Neural cell (in vitro differentiated cells): Measurements from ENCODE around the gene NBPF9. TPM values are rescaled to one million over a fixed set of nuclear protein-coding genes. Genes with fewer than 3 reads are reported as not detected.
"Not testable (repeated sequence)": the region's sequence is repeated elsewhere in the genome, so short reads cannot be mapped to it uniquely, and the experiment has no call there.

ENCODE experiments used
- H2AFZ ChIP-seq: fragments of 200-600, 300-800 bp; sonication (generic), shearing (Covaris generic); 2 replicates; pipeline ENCODE4 v1.6.0; 2014; ENCODE audit warnings: low read depth, mild to moderate bottlenecking, antibody characterized with exemption, low read length, moderate library complexity
- H3F3A ChIP-seq: fragments of 200-600 bp; shearing (Covaris generic); 2 replicates; pipeline ENCODE4 v1.6.1; 2016; ENCODE audit warnings: mild to moderate bottlenecking, moderate library complexity, mixed read lengths, antibody characterized with exemption, low read length; ENCODE audit not compliant: insufficient read depth, poor library complexity, severe bottlenecking
- H3K27ac ChIP-seq: fragments of 200-600, 300-800 bp; sonication (generic), shearing (Covaris generic); 2 replicates; pipeline ENCODE4 v1.5.1; 2014; ENCODE audit warnings: mild to moderate bottlenecking, low read length, moderate library complexity
- H3K27me3 ChIP-seq: fragments of 300-800, 200-600 bp; sonication (generic), shearing (Covaris generic); 2 replicates; pipeline ENCODE4 v1.6.0; 2014; ENCODE audit warnings: mild to moderate bottlenecking, low read depth, low read length, moderate library complexity; ENCODE audit not compliant: insufficient read depth
- H3K36me3 ChIP-seq: fragments of 300-800, 200-600 bp; sonication (generic), shearing (Covaris generic); 2 replicates; pipeline ENCODE4 v1.5.1; 2014; ENCODE audit warnings: mild to moderate bottlenecking, antibody characterized with exemption, low read length, moderate library complexity; ENCODE audit not compliant: insufficient read depth
- H3K4me2 ChIP-seq: fragments of 300-800, 200-600 bp; sonication (generic), shearing (Covaris generic); 2 replicates; pipeline ENCODE4 v1.6.0; 2014; ENCODE audit warnings: mild to moderate bottlenecking, low read length
- H3K4me3 ChIP-seq: fragments of 300-800, 200-600 bp; sonication (generic), shearing (Covaris generic); 2 replicates; pipeline ENCODE4 v1.5.1; 2014; ENCODE audit warnings: mild to moderate bottlenecking, low read length, moderate library complexity
- H3K79me2 ChIP-seq: fragments of 200-600 bp; shearing (Covaris generic); replicated peaks from 2 replicates; pipeline ENCODE4 v1.6.0; 2014; ENCODE audit warnings: mild to moderate bottlenecking, low read length, moderate library complexity; ENCODE audit not compliant: insufficient read depth
- H3K9ac ChIP-seq: fragments of 300-800, 200-600 bp; sonication (generic), shearing (Covaris generic); 2 replicates; pipeline ENCODE4 v1.6.1; 2016; ENCODE audit warnings: mild to moderate bottlenecking, low read length, mixed read lengths
- H3K9me2 ChIP-seq: fragments of 200-600 bp; shearing (Covaris generic); 2 replicates; pipeline ENCODE4 v1.6.1; 2016; ENCODE audit warnings: mild to moderate bottlenecking, low read length, mixed read lengths; ENCODE audit not compliant: insufficient read depth
- H3K9me3 ChIP-seq: fragments of 200-600, 300-800 bp; sonication (generic), shearing (Covaris generic); 2 replicates; pipeline ENCODE4 v1.6.1; 2016; ENCODE audit warnings: mild to moderate bottlenecking, mixed run types, low read length, moderate library complexity, mixed read lengths
- H4K20me1 ChIP-seq: fragments of 200-600 bp; shearing (Covaris generic); 2 replicates; pipeline ENCODE4 v1.6.1; 2016; ENCODE audit warnings: mild to moderate bottlenecking, mixed run types; ENCODE audit not compliant: insufficient read depth
- polyA plus RNA-seq: library from polyadenylated mRNA; depleted of rRNA; stranded (reverse); fragments of >200 nt; gene quantifications from 2 replicates; pipeline ENCODE4 v1.2.3, GENCODE V29; 2014

Gene NBPF9
- polyA plus RNA-seq, 1 donor from 2014 or later = 40.2 TPM

DNA sequence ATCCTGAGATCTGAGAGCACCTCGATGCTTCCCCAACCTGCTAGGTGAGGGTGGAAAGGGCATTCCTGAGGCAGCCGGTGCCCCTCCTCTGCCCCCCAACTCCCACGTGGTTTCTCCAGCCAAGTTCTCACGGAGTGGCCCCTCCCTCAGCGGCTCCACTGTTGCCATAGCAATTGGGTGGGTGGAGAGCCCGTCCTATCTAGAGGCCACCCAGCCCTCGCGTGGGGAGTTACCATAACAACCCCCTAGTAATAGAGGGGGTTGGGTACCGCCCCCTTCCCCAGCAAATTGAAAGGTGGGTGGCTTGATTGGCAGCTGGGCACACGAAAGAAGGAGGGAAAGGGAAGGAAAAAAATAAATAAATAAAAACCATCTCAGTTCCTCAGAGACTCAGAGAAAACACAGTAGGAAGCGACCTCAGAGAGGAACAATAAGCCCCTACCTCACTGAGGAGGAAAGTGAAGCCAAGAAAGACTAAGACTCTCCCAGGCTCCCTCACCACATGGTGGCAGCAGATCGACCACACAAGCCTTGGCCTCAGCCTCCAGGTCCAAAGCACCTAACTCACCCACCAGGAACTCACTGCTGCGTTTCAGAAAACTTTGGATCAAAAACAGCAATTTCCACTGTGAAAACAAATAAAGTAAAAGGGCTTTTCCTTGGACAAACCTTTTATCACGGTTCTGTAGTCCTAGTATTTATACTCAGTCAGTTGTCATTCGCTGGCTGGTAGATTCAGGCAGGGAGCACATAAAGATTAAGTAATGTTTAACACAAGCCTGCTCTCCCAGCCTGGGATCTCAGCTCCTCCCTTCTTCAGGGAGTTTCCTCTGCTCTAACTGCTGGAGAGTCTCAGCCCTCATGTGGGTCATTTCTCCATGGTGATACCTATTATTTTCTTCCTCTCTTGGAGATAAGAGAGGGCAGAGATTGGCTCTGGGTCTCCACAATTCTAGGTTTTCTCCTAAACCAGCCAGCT lies 20.9 kb upstream of the NBPF9 start:
- H3K9ac ChIP-seq, H3K4me3 ChIP-seq, H3K4me2 ChIP-seq: not testable (repeated sequence)

DNA sequence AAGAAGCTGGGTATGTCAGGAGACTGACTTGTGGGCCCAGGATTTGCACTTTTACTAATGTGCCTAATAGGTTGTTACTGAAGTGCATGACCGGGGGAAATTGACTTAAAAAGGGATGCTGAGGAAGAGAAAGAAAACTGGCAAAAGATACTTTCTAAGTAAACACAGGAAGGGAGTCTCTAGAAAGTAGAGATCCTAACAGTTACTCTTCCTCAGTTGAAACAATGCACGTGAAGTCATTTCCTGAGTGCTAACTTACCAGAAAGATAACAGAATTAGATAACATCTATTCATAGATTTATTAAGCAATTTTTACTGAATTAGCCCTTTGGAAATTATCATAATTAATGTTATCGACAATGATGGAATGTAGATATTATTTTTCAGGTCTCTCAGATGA lies 9.5 kb upstream of the NBPF9 start:
- H3K36me3 ChIP-seq, H3K9ac ChIP-seq, H3K4me2 ChIP-seq, H3K79me2 ChIP-seq, H3K9me2 ChIP-seq, H3K9me3 ChIP-seq, H3K27ac ChIP-seq, H3F3A ChIP-seq, H4K20me1 ChIP-seq, H2AFZ ChIP-seq, H3K4me3 ChIP-seq, H3K27me3 ChIP-seq: not testable (repeated sequence)

More for the DNA sequence above, 20.9 kb upstream of the NBPF9 start:
- H3K36me3 ChIP-seq, H3K27ac ChIP-seq, H4K20me1 ChIP-seq, H3K9me2 ChIP-seq, H2AFZ ChIP-seq, H3F3A ChIP-seq, H3K79me2 ChIP-seq, H3K9me3 ChIP-seq, H3K27me3 ChIP-seq: not testable (repeated sequence)

DNA sequence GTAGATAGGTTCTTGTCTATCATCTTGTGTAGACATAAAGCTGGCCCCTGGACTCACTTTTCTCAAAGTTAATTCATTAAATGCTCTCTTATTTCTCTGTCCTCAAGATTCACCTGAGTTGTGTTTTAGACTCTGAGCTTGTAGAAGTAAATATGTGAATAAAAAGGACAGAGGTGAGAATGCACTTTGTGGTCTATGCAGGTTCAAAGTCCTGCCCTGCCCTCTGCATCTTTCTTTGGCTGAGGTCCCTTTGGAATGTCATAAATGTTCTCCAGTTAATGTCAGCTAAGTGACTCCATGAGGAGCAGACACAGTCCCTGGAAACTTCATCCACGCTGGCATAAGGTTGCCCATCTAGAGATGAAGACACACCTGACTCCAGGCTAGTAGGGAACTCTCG lies 7.0 kb upstream of the NBPF9 start:
- H2AFZ ChIP-seq, H3F3A ChIP-seq, H3K4me3 ChIP-seq, H3K27me3 ChIP-seq, H3K36me3 ChIP-seq, H3K9me3 ChIP-seq, H3K9ac ChIP-seq, H4K20me1 ChIP-seq, H3K4me2 ChIP-seq, H3K9me2 ChIP-seq, H3K79me2 ChIP-seq, H3K27ac ChIP-seq: not testable (repeated sequence)

DNA sequence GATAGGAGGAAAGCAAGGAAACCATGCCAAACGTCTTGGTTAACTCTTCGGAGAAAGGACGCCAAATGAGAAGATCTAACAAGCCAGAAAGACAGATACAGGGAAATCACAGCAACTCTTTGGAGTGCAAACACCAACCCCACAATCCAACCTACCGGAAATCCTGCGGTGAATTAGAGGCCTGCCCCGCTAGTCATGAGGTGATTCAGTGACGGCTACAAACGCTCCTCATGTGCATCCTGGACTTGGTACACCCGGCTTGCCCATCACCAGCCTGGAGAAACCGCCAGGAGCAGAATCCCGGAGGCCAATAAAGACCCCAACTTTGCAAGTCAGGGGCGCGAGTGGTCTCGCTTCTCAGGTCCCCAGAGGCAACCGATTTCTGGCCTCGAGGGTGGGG lies 777 bp downstream of the NBPF9 start:
- not testable (repeated sequence) for H3K9ac ChIP-seq

DNA sequence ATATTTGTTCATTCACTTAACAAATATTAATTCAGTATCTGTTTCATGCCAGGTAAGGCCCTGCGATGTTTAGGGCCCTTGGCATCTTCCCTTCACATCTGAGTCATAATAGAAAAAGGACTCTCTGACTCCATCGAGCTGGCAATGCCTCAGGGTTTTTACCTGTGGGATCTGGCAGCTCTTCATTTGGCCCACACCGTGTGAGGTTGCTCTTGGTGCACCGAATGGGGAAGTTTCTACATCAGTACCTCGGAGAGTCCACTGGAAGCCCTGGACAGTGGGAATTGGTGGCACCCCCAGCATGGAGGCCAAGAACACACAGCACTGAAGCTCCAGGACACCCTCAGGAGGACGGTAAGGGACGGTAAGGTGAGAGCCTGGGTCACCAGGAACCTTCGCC lies 5.1 kb downstream of the NBPF9 start:
- not testable (repeated sequence) for H3K9me3 ChIP-seq, H3K4me3 ChIP-seq, H3F3A ChIP-seq, H3K4me2 ChIP-seq, H3K79me2 ChIP-seq, H3K27me3 ChIP-seq, H3K27ac ChIP-seq, H3K9ac ChIP-seq, H3K36me3 ChIP-seq, H3K9me2 ChIP-seq, H2AFZ ChIP-seq, H4K20me1 ChIP-seq

More for the DNA sequence above, 777 bp downstream of the NBPF9 start:
- H4K20me1 ChIP-seq, H3F3A ChIP-seq, H3K79me2 ChIP-seq, H3K4me2 ChIP-seq, H3K27me3 ChIP-seq, H2AFZ ChIP-seq, H3K9me3 ChIP-seq, H3K27ac ChIP-seq, H3K9me2 ChIP-seq, H3K36me3 ChIP-seq: not testable (repeated sequence)
- peak overlapping the region; percentile 50 for H3K4me3 ChIP-seq

DNA sequence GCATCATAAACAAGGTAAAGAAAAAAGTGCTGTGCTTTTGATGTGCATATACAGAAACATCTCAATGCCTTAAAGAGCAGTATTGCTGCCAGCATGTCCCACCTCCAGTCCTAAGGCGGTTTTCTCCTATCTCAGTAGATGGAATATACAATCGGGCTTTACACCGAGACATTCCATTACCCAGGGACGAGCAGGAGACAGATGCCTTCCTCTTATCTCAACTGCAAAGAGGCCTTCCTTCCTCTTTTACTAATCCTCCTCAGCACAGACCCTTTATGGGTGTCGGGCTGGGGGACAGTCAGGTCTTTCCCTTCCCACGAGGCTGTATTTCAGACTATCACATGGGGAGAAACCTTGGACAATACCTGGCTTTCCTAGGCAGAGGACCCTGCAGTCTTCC lies 10.2 kb downstream of the NBPF9 start:
- H4K20me1 ChIP-seq, H3K27me3 ChIP-seq, H3K27ac ChIP-seq, H3K4me2 ChIP-seq, H3K79me2 ChIP-seq, H3K4me3 ChIP-seq, H3K9me3 ChIP-seq, H3K9me2 ChIP-seq, H3K36me3 ChIP-seq, H3F3A ChIP-seq, H2AFZ ChIP-seq, H3K9ac ChIP-seq: not testable (repeated sequence)
